ENCODE measurements around the gene CDAN1. TPM values are rescaled to one million over a fixed set of nuclear protein-coding genes. Genes with fewer than 3 reads are reported as not detected.

The CDAN1 gene
- total RNA-seq, 1 experiment from 2014 or later = 16.4 TPM

DNA sequence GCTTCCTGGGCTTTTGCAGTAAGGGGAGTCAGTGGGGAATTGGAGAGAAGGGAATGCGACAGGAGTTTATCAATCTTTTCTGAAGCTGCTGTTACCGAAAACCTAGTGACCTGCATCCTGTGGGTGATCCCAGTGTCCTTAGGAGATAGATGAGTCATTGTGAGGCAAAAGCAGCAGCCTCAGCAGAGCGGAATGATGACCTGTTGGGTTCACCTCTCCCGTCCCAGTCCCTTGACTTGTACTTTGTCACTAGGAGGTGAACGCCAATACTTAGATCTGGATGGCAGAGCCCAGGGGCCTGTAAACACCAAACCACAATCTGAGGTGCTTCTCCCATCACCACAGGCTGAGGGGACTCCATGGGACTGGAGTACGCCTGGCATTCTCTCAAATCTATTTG lies 17.9 kb downstream of the CDAN1 start:
- TF ChIP-seq RORB (CRISPR knock-in tag; IDR thresholded peaks at IDR 0.05) (no peak), ZNF263 (CRISPR knock-in tag; IDR thresholded peaks at IDR 0.05; ENCODE audit: low read depth) (no peak), TEAD1 (CRISPR knock-in tag; IDR thresholded peaks at IDR 0.05) (no peak), EMX1 (CRISPR knock-in tag; IDR thresholded peaks at IDR 0.05) (no peak), JAZF1 (CRISPR knock-in tag; IDR thresholded peaks at IDR 0.05) (no peak), NR3C1 (CRISPR knock-in tag; conservative IDR thresholded peaks at IDR 0.05; ENCODE audit: low read depth) (no peak), NFATC4 (CRISPR knock-in tag; IDR thresholded peaks at IDR 0.05) (no peak), ZNF121 (CRISPR knock-in tag; IDR thresholded peaks at IDR 0.05) (no peak), TCF7 (CRISPR knock-in tag; IDR thresholded peaks at IDR 0.05; ENCODE audit: low read depth) (no peak), TEAD4 (CRISPR knock-in tag; IDR thresholded peaks at IDR 0.05) (no peak)
- TF ChIP-seq, protein P1, sequence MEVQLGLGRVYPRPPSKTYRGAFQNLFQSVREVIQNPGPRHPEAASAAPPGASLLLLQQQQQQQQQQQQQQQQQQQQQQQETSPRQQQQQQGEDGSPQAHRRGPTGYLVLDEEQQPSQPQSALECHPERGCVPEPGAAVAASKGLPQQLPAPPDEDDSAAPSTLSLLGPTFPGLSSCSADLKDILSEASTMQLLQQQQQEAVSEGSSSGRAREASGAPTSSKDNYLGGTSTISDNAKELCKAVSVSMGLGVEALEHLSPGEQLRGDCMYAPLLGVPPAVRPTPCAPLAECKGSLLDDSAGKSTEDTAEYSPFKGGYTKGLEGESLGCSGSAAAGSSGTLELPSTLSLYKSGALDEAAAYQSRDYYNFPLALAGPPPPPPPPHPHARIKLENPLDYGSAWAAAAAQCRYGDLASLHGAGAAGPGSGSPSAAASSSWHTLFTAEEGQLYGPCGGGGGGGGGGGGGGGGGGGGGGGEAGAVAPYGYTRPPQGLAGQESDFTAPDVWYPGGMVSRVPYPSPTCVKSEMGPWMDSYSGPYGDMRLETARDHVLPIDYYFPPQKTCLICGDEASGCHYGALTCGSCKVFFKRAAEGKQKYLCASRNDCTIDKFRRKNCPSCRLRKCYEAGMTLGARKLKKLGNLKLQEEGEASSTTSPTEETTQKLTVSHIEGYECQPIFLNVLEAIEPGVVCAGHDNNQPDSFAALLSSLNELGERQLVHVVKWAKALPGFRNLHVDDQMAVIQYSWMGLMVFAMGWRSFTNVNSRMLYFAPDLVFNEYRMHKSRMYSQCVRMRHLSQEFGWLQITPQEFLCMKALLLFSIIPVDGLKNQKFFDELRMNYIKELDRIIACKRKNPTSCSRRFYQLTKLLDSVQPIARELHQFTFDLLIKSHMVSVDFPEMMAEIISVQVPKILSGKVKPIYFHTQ (CRISPR knock-in tag; IDR thresholded peaks at IDR 0.05) = no peak
- TF ChIP-seq, protein P2, sequence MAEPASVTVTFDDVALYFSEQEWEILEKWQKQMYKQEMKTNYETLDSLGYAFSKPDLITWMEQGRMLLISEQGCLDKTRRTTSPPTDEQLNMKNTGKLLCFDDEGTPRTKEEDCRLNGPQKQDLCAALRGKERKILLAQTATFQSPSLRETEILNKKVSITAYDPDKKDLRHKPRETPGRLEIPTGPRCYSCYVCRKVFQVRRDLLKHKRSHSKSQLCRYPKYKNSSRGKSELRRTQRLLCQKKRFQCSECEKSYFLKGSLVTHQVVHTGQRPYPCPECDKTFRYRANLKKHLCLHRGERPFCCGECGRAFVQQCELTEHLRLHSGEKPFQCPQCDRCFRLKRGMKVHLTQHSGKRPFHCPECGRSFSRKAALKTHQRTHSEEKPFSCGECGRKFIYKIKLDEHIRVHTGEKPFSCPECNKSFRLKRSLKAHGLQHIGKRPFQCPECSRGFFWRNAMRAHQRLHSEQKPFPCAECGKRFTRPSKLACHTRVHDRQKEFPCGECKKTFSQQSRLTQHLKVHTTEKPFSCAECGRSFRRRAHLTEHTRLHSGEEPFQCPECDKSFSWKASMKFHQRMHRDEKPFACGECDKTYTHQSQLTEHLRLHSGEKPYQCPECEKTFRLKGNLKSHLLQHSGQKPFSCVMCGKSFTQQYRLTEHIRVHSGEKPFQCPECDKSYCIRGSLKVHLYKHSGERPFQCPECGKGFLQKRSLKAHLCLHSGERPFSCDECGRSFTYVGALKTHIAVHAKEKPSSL (CRISPR knock-in tag; conservative IDR thresholded peaks at IDR 0.05) = no peak
- TF ChIP-seq, protein P3, sequence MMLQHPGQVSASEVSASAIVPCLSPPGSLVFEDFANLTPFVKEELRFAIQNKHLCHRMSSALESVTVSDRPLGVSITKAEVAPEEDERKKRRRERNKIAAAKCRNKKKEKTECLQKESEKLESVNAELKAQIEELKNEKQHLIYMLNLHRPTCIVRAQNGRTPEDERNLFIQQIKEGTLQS (CRISPR knock-in tag; conservative IDR thresholded peaks at IDR 0.05) = no peak
- TF ChIP-seq, protein P4, sequence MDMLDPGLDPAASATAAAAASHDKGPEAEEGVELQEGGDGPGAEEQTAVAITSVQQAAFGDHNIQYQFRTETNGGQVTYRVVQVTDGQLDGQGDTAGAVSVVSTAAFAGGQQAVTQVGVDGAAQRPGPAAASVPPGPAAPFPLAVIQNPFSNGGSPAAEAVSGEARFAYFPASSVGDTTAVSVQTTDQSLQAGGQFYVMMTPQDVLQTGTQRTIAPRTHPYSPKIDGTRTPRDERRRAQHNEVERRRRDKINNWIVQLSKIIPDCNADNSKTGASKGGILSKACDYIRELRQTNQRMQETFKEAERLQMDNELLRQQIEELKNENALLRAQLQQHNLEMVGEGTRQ (CRISPR knock-in tag; IDR thresholded peaks at IDR 0.05) = no peak
- TF ChIP-seq, protein P5, sequence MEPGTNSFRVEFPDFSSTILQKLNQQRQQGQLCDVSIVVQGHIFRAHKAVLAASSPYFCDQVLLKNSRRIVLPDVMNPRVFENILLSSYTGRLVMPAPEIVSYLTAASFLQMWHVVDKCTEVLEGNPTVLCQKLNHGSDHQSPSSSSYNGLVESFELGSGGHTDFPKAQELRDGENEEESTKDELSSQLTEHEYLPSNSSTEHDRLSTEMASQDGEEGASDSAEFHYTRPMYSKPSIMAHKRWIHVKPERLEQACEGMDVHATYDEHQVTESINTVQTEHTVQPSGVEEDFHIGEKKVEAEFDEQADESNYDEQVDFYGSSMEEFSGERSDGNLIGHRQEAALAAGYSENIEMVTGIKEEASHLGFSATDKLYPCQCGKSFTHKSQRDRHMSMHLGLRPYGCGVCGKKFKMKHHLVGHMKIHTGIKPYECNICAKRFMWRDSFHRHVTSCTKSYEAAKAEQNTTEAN (CRISPR knock-in tag; IDR thresholded peaks at IDR 0.05) = no peak
- TF ChIP-seq, protein P6, sequence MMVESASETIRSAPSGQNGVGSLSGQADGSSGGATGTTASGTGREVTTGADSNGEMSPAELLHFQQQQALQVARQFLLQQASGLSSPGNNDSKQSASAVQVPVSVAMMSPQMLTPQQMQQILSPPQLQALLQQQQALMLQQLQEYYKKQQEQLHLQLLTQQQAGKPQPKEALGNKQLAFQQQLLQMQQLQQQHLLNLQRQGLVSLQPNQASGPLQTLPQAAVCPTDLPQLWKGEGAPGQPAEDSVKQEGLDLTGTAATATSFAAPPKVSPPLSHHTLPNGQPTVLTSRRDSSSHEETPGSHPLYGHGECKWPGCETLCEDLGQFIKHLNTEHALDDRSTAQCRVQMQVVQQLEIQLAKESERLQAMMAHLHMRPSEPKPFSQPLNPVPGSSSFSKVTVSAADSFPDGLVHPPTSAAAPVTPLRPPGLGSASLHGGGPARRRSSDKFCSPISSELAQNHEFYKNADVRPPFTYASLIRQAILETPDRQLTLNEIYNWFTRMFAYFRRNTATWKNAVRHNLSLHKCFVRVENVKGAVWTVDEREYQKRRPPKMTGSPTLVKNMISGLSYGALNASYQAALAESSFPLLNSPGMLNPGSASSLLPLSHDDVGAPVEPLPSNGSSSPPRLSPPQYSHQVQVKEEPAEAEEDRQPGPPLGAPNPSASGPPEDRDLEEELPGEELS (CRISPR knock-in tag; IDR thresholded peaks at IDR 0.05) = no peak
- TF ChIP-seq, protein P7, sequence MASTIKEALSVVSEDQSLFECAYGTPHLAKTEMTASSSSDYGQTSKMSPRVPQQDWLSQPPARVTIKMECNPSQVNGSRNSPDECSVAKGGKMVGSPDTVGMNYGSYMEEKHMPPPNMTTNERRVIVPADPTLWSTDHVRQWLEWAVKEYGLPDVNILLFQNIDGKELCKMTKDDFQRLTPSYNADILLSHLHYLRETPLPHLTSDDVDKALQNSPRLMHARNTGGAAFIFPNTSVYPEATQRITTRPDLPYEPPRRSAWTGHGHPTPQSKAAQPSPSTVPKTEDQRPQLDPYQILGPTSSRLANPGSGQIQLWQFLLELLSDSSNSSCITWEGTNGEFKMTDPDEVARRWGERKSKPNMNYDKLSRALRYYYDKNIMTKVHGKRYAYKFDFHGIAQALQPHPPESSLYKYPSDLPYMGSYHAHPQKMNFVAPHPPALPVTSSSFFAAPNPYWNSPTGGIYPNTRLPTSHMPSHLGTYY (CRISPR knock-in tag; IDR thresholded peaks at IDR 0.05) = no peak
- TF ChIP-seq, protein P8, sequence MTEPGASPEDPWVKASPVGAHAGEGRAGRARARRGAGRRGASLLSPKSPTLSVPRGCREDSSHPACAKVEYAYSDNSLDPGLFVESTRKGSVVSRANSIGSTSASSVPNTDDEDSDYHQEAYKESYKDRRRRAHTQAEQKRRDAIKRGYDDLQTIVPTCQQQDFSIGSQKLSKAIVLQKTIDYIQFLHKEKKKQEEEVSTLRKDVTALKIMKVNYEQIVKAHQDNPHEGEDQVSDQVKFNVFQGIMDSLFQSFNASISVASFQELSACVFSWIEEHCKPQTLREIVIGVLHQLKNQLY (CRISPR knock-in tag; IDR thresholded peaks at IDR 0.05) = no peak
- TF ChIP-seq, protein P9, sequence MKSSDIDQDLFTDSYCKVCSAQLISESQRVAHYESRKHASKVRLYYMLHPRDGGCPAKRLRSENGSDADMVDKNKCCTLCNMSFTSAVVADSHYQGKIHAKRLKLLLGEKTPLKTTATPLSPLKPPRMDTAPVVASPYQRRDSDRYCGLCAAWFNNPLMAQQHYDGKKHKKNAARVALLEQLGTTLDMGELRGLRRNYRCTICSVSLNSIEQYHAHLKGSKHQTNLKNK (CRISPR knock-in tag; IDR thresholded peaks at IDR 0.05) = no peak
- TF ChIP-seq, protein P10, sequence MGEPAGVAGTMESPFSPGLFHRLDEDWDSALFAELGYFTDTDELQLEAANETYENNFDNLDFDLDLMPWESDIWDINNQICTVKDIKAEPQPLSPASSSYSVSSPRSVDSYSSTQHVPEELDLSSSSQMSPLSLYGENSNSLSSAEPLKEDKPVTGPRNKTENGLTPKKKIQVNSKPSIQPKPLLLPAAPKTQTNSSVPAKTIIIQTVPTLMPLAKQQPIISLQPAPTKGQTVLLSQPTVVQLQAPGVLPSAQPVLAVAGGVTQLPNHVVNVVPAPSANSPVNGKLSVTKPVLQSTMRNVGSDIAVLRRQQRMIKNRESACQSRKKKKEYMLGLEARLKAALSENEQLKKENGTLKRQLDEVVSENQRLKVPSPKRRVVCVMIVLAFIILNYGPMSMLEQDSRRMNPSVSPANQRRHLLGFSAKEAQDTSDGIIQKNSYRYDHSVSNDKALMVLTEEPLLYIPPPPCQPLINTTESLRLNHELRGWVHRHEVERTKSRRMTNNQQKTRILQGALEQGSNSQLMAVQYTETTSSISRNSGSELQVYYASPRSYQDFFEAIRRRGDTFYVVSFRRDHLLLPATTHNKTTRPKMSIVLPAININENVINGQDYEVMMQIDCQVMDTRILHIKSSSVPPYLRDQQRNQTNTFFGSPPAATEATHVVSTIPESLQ (CRISPR knock-in tag; IDR thresholded peaks at IDR 0.05) = no peak
- no peaks in the 10 kb centered on the region for H3K27me3 Mint-ChIP-seq (ENCODE audit: low read depth)
- H3K9me3 Mint-ChIP-seq = no peaks in the 10 kb centered on the region
- no peak overlapping the region for H3K4me3 Mint-ChIP-seq
- peaks cover 5% of the 10 kb centered on the region for H3K36me3 Mint-ChIP-seq
- ChIA-PET CTCF (interaction anchor here (1.5 kb wide), 1 partner anchor 208 kb away, joined by 3 read pairs; no protein-coding TSS in a partner anchor), POLR2A (interaction anchor here (0.6 kb wide), 1 partner anchor 375 kb away, joined by 4 read pairs; no protein-coding TSS in a partner anchor)
- H3K27ac Mint-ChIP-seq = no peak overlapping the region
- no peak for ATAC-seq
- no peak for DNase-seq (ENCODE audit: low spot score)
- H3K4me1 Mint-ChIP-seq = no peaks in the 10 kb centered on the region
